Fibroblast of peridontal ligament (primary cell): Measurements from ENCODE around the gene ASCC3.

Source experiments
- DNase-seq: peaks from one replicate; pipeline ENCODE4 v3.0.0-alpha.2; 2010; ENCODE audit errors: extremely low read depth

Gene ASCC3

DNA sequence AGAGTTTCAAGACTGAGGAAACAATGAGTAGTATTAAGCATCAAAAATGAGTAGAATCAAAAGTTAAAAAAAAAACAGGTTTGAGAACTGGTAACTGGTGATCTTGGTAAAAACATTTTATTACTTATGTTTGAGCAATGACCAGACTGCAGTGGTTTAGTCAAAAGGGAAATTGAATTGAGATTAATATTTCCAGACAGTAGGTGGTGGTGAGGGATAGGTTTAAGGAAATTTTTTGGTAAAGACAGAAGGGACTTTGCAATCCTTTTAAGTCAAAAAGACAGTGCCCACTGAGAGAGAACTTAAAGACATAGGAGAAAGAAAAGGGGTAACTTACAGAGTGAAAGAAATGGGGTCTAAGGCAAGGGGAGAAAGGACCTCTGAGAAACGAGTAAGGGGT is 156.9 kb downstream of the ASCC3 start:
- peak; percentile 8 for DNase-seq

DNA sequence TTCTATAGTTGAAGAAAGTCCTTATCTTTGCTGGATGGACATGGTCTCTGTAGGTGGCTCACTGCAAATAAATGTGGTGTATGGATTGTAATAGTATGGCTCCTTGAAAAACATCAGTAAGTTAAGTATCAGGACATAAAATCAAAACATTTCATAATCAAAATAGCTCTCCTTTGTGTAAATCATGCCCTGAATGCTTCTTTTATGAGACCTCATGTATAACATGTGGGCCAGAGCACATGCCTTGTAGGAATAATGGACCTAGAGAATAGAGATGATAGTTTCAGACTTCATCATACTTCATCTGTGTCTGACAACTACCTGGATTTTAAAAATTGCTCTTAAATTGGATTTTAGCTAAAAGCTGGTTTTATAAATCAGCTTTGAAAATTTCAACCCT is 159.9 kb downstream of the ASCC3 start:
- peak; percentile 7 for DNase-seq

DNA sequence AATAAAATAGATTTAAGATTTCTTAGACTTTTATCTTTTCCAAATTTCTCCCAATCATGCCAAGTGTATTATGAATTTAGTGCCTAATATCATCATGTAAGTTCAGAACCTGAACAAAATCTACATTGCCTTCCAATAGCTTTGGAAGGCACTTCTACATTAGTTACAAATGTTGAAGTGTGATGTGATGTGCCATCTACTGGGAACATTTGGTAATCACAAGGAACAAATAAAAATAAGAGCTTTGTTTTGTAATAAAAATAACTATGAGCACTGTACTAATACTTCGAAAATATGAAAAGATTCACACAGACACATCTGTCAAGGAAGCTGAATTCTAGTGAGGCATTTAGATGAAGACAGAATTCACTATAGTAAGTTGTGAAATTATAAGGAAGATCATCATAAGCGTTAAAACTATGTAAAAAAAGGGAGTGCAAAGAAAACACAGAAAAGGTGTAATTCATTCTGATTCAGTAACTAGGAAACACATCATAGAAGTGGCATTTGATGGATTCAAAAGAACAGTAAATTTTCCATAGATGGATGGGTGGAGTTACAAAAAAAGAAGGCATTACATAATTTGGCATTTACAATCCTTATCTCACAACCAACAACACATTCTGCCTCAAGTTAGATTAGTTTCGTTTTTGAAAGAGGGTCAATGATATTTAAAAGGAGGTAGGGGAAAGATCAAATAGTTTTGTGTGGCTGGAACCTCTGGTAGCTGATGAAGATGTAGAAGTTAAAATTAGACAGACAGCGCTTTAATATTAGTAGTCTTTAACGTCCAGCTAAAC is 161.0 kb downstream of the ASCC3 start:
- DNase-seq, result peak; percentile 58

- DNase-seq, result no peak
These were observed 168.1 kb downstream of the ASCC3 start for GRCh38 chr6:100712997-100713396.

DNA sequence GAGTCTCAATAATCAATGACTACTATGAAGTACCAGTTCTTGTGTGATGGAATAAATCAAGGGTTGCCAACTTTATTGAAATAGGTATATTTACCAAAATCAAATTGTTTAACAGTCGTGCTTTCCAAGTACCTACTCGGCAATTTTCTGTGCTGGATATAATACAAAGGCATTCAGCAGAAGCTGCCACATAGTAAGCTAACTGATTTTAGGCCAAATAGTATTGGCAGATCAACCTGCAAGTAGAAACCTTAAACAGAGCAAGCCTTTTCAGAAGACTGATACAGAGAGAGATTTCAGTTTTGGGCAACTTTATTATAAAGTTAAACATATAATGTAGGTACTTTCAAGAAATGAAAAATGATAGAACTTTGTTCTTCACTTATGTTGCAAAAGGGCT is 174.6 kb downstream of the ASCC3 start:
- no peak for DNase-seq

- no peak for DNase-seq
These were observed 176.2 kb downstream of the ASCC3 start for GRCh38 chr6:100704961-100705360.

GRCh38 chr6:100701728-100702127 is 179.4 kb downstream of the ASCC3 start:
- DNase-seq, result no peak

- no peak for DNase-seq
These were observed 181.1 kb downstream of the ASCC3 start for GRCh38 chr6:100700009-100700408.

- no peak for DNase-seq
These were observed 185.7 kb downstream of the ASCC3 start for GRCh38 chr6:100695445-100695844.

DNA sequence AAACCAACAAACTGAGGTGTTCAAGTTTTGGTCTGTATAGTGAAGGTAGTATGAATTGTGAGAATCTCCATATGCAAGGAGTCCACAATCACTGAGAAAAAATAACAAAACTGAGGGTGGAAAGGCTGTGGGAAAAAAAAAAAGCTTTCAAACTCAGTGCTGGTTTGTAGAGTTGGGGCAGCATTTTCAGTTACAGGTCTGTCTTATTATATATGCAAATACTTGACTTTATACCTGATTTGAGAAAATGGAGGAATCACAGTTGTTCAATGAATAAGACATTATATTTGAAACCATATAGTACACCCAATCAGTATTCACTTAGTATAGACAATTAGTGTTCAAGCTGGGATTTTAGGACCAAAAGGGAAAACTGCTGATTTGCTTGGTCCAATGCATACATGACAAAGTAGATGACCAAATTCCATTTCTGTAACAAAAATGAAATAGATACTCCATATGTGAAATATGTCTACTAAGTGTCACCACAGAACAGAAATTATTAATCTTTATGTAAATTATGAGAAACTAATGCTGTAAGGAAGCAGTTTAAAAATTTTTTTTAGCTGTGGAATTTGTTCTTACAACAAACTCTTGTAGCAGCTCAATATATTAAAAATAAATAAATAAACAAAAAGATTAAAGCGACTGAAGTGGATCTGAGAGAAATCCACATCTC is 187.7 kb downstream of the ASCC3 start:
- DNase-seq, result no peak

DNA sequence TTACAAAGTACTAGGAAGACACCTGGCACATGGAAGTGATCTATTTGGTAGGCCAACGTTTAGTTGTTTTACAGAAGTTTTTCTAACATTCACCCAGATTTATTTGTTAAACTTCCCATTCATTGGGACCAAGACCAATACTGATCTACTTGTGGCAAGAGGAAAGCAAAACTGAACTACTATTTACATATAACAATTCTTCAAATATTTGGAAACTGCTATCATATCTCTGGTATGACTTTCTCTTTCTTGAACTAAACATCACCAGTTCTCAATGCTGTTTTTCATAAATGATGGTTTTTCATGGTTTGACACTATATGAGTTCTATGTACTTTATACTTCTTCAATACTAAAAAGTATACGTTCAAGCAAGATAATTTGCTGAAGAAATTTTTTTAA is 189.2 kb downstream of the ASCC3 start:
- peak; percentile 23 for DNase-seq

- no peak for DNase-seq
These were observed 194.9 kb downstream of the ASCC3 start for GRCh38 chr6:100686216-100686615.

- no peak for DNase-seq
These were observed 195.4 kb downstream of the ASCC3 start for GRCh38 chr6:100685747-100686146.

- DNase-seq, result no peak
These were observed 201.0 kb downstream of the ASCC3 start for GRCh38 chr6:100680163-100680562.

- DNase-seq, result peak; percentile 34
These were observed 203.1 kb downstream of the ASCC3 start for GRCh38 chr6:100678027-100678426.

DNA sequence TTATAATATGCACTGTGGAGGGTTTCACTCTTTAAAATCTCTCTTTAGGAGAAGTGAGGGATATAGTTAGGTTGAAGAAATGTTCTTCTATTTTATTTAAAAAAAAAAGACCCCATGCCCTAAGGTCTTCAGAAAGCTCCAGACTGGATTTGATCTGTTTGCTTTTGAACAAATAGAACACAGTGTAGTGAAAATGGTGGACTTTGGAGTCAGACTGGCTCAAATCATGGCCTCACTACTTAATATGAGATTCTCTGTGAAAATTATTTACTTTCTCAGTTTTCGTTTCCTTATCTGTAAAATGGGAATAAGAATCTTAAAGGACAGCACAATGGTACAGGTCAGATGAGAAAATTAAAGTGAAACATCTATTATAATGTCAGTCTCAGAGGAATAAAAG is 203.9 kb downstream of the ASCC3 start:
- DNase-seq, result no peak

GRCh38 chr6:100673641-100674040 is 207.5 kb downstream of the ASCC3 start:
- DNase-seq, result no peak

DNA sequence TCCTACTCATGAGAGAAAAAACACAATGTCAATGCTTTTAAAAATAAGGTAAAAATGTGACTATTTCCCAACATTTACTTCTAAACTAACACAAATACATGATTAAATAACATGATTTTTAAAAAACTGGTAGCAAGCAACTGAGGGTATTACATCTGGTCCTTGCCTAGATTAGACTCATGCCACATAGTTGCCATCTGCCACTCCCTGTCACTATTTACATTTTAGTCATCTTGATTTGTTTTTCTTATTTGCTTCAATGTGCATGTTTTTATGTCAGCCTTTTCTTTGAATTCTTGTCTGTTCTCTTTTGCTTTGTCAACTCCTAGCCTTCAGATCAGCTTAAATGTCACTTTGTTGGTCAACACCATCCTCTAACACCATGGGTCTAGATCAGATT is 209.4 kb downstream of the ASCC3 start:
- DNase-seq, result no peak

- DNase-seq, result no peak
These were observed 211.1 kb downstream of the ASCC3 start for GRCh38 chr6:100670056-100670455.

DNA sequence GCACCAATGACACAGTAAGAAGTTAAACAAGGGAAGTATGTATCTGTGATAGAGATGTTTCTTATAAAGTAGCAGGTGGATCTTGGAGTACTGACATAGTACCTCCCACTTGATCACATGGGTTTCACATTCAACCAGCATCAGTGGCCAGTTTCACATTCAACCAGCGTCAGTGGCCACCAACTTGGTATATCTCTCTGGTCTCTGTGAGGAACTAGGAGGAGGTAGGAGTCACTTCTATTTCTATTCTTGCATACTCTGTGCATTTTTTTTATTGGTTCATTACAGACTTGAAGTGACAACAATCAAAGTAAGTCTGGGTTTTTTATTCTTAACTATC is 216.1 kb downstream of the ASCC3 start:
- DNase-seq, result no peak

GRCh38 chr6:100664274-100665040 is 216.7 kb downstream of the ASCC3 start:
- peak; percentile 64 for DNase-seq

GRCh38 chr6:100663219-100663863 is 217.8 kb downstream of the ASCC3 start:
- peak; percentile 65 for DNase-seq
